ENCODE measurements around the gene EMID1.

- no peak for TF ChIP-seq FOXK1 (CRISPR knock-in tag; IDR thresholded peaks at IDR 0.05)
- TF ChIP-seq CTCF (IDR thresholded peaks at IDR 0.05), result no peak
- TF ChIP-seq ELF4 (CRISPR knock-in tag; IDR thresholded peaks at IDR 0.05; ENCODE audit: low read depth), result no peak
- TF ChIP-seq E2F5 (CRISPR knock-in tag; IDR thresholded peaks at IDR 0.05), result no peak
- no peak for TF ChIP-seq NFYB (CRISPR knock-in tag; conservative IDR thresholded peaks at IDR 0.05; ENCODE audit: low read depth)
- no peak for TF ChIP-seq CREB1 (CRISPR knock-in tag; IDR thresholded peaks at IDR 0.05)
- TF ChIP-seq CBFB (CRISPR knock-in tag; IDR thresholded peaks at IDR 0.05; ENCODE audit: low read depth), result no peak
These were observed 473 bp upstream of the EMID1 start for GRCh38 chr22:29205252-29205593.

Data from WTC11 (cell line).